Trophoblast cell (in vitro differentiated cells and primary cell): ENCODE data around the gene GOPC.

Source experiments
- DNase-seq, 2 donors: peaks; one replicate each; pipeline ENCODE4 v3.0.0-alpha.2; 2016
- H2AFZ ChIP-seq: 2 replicates; pipeline ENCODE4 v1.6.1; 2013; ENCODE audit warnings: low read length, moderate library complexity, mild to moderate bottlenecking; ENCODE audit not compliant: insufficient read depth, poor library complexity
- H2AK5ac ChIP-seq: 2 replicates; pipeline ENCODE4 v1.6.1; 2013; ENCODE audit warnings: mild to moderate bottlenecking, low read length
- H2BK120ac ChIP-seq: 2 replicates; pipeline ENCODE4 v1.6.1; 2013; ENCODE audit warnings: low read length, mild to moderate bottlenecking, moderate library complexity; ENCODE audit not compliant: insufficient read depth, poor library complexity
- H2BK12ac ChIP-seq: 2 replicates; pipeline ENCODE4 v1.6.1; 2013; ENCODE audit warnings: mild to moderate bottlenecking, low read length, moderate library complexity
- H2BK5ac ChIP-seq: 2 replicates; pipeline ENCODE4 v1.6.1; 2013; ENCODE audit warnings: low read length, low read depth, moderate library complexity, mild to moderate bottlenecking; ENCODE audit not compliant: poor library complexity
- H3K14ac ChIP-seq: 2 replicates; pipeline ENCODE4 v1.6.1; 2013; ENCODE audit warnings: mild to moderate bottlenecking, low read length
- H3K18ac ChIP-seq: 2 replicates; pipeline ENCODE4 v1.6.1; 2013; ENCODE audit warnings: mild to moderate bottlenecking, low read length
- H3K23ac ChIP-seq: 2 replicates; pipeline ENCODE4 v1.6.1; 2013; ENCODE audit warnings: low read length
- H3K27ac ChIP-seq: 2 replicates; pipeline ENCODE4 v1.5.1; 2013; ENCODE audit warnings: low read depth, mild to moderate bottlenecking, inconsistent platforms, low read length, moderate library complexity
- H3K27me3 ChIP-seq: 2 replicates; pipeline ENCODE4 v1.6.1; 2013; ENCODE audit warnings: inconsistent platforms, mild to moderate bottlenecking, low read length, moderate library complexity; ENCODE audit not compliant: insufficient read depth
- H3K36me3 ChIP-seq, 2 experiments: 1 replicate in 1 of 2; 2 replicates in 1 of 2; pipeline ENCODE4 v1.6.1; 2013; ENCODE audit warnings: low read length in 2 of 2, mild to moderate bottlenecking in 2 of 2, moderate library complexity in 1 of 2; ENCODE audit not compliant: insufficient read depth in 2 of 2, control insufficient read depth in 1 of 2
- H3K4ac ChIP-seq: 2 replicates; pipeline ENCODE4 v1.6.1; 2013; ENCODE audit warnings: low read depth, mild to moderate bottlenecking, low read length, moderate library complexity
- H3K4me1 ChIP-seq, 2 experiments: 1 replicate in 1 of 2; 2 replicates in 1 of 2; pipeline ENCODE4 v1.6.1; 2013; ENCODE audit warnings: low read length in 2 of 2, mild to moderate bottlenecking in 2 of 2, moderate library complexity in 1 of 2; ENCODE audit not compliant: insufficient read depth in 2 of 2, control insufficient read depth in 1 of 2
- H3K4me2 ChIP-seq: 2 replicates; pipeline ENCODE4 v1.6.1; 2013; ENCODE audit warnings: inconsistent platforms, mild to moderate bottlenecking, low read length, moderate library complexity
- H3K4me3 ChIP-seq: 2 replicates; pipeline ENCODE4 v1.5.1; 2013; ENCODE audit warnings: mild to moderate bottlenecking, low read depth, low read length, inconsistent platforms
- H3K79me1 ChIP-seq: one replicate; pipeline ENCODE4 v1.6.1; 2013; ENCODE audit warnings: low read length
- H3K79me2 ChIP-seq: 2 replicates; pipeline ENCODE4 v1.6.1; 2013; ENCODE audit warnings: low read length, mild to moderate bottlenecking; ENCODE audit not compliant: control insufficient read depth, insufficient read depth, poor library complexity
- H3K9ac ChIP-seq: 2 replicates; pipeline ENCODE4 v1.6.1; 2013; ENCODE audit warnings: mild to moderate bottlenecking, low read length
- H3K9me3 ChIP-seq: 2 replicates; pipeline ENCODE4 v1.6.1; 2013; ENCODE audit warnings: low read depth, mild to moderate bottlenecking, control low read depth, inconsistent platforms, low read length; ENCODE audit not compliant: insufficient read depth
- H4K12ac ChIP-seq: 2 replicates; pipeline ENCODE4 v1.6.1; 2013; ENCODE audit warnings: low read depth, mild to moderate bottlenecking, low read length, moderate library complexity
- H4K8ac ChIP-seq: 2 replicates; pipeline ENCODE4 v1.6.1; 2013; ENCODE audit warnings: low read depth, mild to moderate bottlenecking, low read length, moderate library complexity
- H4K91ac ChIP-seq: one replicate; pipeline ENCODE4 v1.6.1; 2013; ENCODE audit warnings: low read depth, mild to moderate bottlenecking, low read length, moderate library complexity
- WGBS: extraction: QIAGEN DNeasy Blood & Tissue Kit; methylation state at CpG from one replicate; pipeline ENCODE4 v1.1.7; 2013; ENCODE audit warnings: missing lambda C conversion rate; ENCODE audit not compliant: insufficient read length, insufficient coverage; ENCODE audit errors: extremely low coverage; 5-methylcytosine and 5-hydroxymethylcytosine counted together

Gene GOPC

DNA sequence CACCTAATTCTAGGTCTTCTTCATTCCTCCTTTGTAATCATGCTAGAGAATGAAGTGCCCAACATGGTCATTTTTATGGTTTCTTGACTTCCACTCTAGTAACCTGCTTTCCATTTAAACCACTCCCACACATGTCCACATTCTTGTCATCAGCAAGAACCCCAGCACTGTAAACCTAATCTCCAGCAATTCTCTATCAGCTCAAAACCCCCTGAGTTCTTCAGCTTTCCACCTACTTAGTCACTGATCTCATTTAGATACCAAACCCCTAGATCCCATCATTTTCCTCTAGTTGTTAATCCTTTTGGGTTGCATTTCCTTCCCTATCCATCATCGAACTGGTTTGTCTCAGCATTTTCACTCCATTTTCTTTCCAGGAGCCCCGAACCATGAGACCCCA is 49.7 kb downstream of the GOPC start:
- Histone ChIP-seq H3K14ac (no peak overlapping the region), H2AFZ (no peak overlapping the region), H3K27ac (no peak overlapping the region), H2BK120ac (no peak overlapping the region), H3K9me3 (no peaks in the 10 kb centered on the region), H2BK5ac (no peak overlapping the region), H3K4me3 (no peak overlapping the region), H3K36me3 (peaks cover 7 to 8% of the 10 kb centered on the region in 2 experiments), H3K4ac (no peak overlapping the region), H3K9ac (no peak overlapping the region), H4K12ac (no peak overlapping the region), H2BK12ac (no peak overlapping the region), H3K27me3 (no peaks in the 10 kb centered on the region), H3K4me1 (peaks cover 19 to 28% of the 10 kb centered on the region in 2 experiments), H3K79me1 (peaks cover 25% of the 10 kb centered on the region), H4K8ac (no peak overlapping the region), H3K18ac (no peak overlapping the region), H3K79me2 (peaks cover 2% of the 10 kb centered on the region), H3K4me2 (no peak overlapping the region), H3K23ac (peak overlapping the region; percentile 62), H4K91ac (no peak overlapping the region), H2AK5ac (peak overlapping the region; percentile 59)
- no CpG with 5 or more reads among the region's 2 CpGs for WGBS
- DNase-seq, result no peak

GRCh38 chr6:117550618-117551242 is 51.6 kb downstream of the GOPC start:
- no CpG with 5 or more reads among the region's 2 CpGs for WGBS
- Histone ChIP-seq H3K18ac (no peak overlapping the region), H3K36me3 (peaks cover 13 to 17% of the 10 kb centered on the region in 2 experiments), H3K14ac (peak overlapping the region; percentile 36), H3K79me2 (peaks cover 4% of the 10 kb centered on the region), H3K9me3 (no peaks in the 10 kb centered on the region), H3K4me2 (no peak overlapping the region), H3K79me1 (peaks cover 33% of the 10 kb centered on the region), H3K23ac (no peak overlapping the region), H2BK120ac (peak overlapping the region; percentile 52), H2BK5ac (peak overlapping the region; percentile 37), H3K9ac (no peak overlapping the region), H3K4me1 (peaks cover 29 to 37% of the 10 kb centered on the region in 2 experiments), H4K91ac (peak overlapping the region; percentile 28), H2AFZ (no peak overlapping the region), H3K4ac (no peak overlapping the region), H4K12ac (no peak overlapping the region), H2BK12ac (peak overlapping the region; percentile 29), H3K27me3 (no peaks in the 10 kb centered on the region), H4K8ac (no peak overlapping the region), H3K4me3 (no peak overlapping the region), H3K27ac (peak overlapping the region; percentile 38), H2AK5ac (no peak overlapping the region)
- DNase-seq, result no peak

GRCh38 chr6:117550078-117550600 is 52.2 kb downstream of the GOPC start:
- Histone ChIP-seq H3K14ac (no peak overlapping the region), H3K4me3 (no peak overlapping the region), H3K36me3 (peaks cover 13 to 18% of the 10 kb centered on the region in 2 experiments), H2AK5ac (no peak overlapping the region), H3K9ac (no peak overlapping the region), H2AFZ (no peak overlapping the region), H2BK12ac (no peak overlapping the region), H3K27me3 (no peaks in the 10 kb centered on the region), H3K4ac (no peak overlapping the region), H4K12ac (no peak overlapping the region), H2BK5ac (no peak overlapping the region), H3K27ac (peak overlapping the region; percentile 38), H3K18ac (no peak overlapping the region), H3K4me2 (no peak overlapping the region), H3K9me3 (no peaks in the 10 kb centered on the region), H3K4me1 (peaks cover 29 to 37% of the 10 kb centered on the region in 2 experiments), H3K79me1 (peaks cover 33% of the 10 kb centered on the region), H2BK120ac (no peak overlapping the region), H4K91ac (no peak overlapping the region), H4K8ac (no peak overlapping the region), H3K23ac (no peak overlapping the region), H3K79me2 (peaks cover 4% of the 10 kb centered on the region)
- peak; percentile 57 to 90 for DNase-seq
- no CpG with 5 or more reads among the region's 3 CpGs for WGBS

DNA sequence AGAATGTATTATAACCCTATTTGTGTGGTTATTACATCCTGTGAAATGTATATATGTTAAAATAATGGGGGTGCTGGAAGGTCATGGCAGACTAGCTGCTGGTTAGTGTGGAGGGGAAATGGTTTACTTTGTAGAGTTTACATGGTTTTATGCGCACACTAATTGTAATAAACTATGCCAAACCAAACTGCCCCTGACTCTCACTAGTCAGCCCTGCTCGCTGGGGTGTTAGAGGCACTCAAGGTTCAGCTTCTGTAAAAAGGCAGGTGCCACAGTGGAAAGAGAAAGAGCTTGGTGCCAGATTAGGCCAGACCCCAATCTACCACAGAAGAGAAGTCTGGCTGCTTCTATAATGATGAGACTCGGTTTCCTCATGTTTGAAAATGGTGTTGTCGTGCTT is 52.7 kb downstream of the GOPC start:
- Histone ChIP-seq H2BK12ac (peak overlapping the region; percentile 55), H2AFZ (no peak overlapping the region), H3K27me3 (no peaks in the 10 kb centered on the region), H3K14ac (peak overlapping the region; percentile 21), H4K12ac (no peak overlapping the region), H3K4me3 (no peak overlapping the region), H3K23ac (no peak overlapping the region), H3K18ac (peak overlapping the region; percentile 42), H2AK5ac (peak overlapping the region; percentile 15), H3K36me3 (peaks cover 13 to 18% of the 10 kb centered on the region in 2 experiments), H2BK5ac (peak overlapping the region; percentile 64), H3K79me2 (peaks cover 4% of the 10 kb centered on the region), H4K8ac (peak overlapping the region; percentile 21), H3K4me2 (no peak overlapping the region), H3K9me3 (no peaks in the 10 kb centered on the region), H3K4ac (no peak overlapping the region), H3K27ac (peak overlapping the region; percentile 61), H3K9ac (no peak overlapping the region), H4K91ac (peak overlapping the region; percentile 71), H3K79me1 (peaks cover 33% of the 10 kb centered on the region), H2BK120ac (peak overlapping the region; percentile 82), H3K4me1 (peaks cover 29 to 39% of the 10 kb centered on the region in 2 experiments)
- no CpG with 5 or more reads among the region's 4 CpGs for WGBS
- no peak for DNase-seq
